Fibroblast of mammary gland (primary cell): ENCODE results near the gene TARP.

Experiments
- DNase-seq: peaks from one replicate; pipeline ENCODE4 v3.0.0-alpha.2; 2010; ENCODE audit warnings: low read depth
- H3K4me3 ChIP-seq: 2 replicates; pipeline ENCODE4 v1.5.1; 2011; ENCODE audit warnings: low read depth, mild to moderate bottlenecking, low read length, moderate library complexity; ENCODE audit not compliant: control insufficient read depth
- CTCF ChIP-seq: conservative IDR thresholded peaks from 2 replicates; pipeline ENCODE4 v1.5.1; 2011; ENCODE audit warnings: low read depth, low read length, inconsistent platforms; ENCODE audit not compliant: control insufficient read depth, insufficient read depth

TARP gene

GRCh38 chr7:38311329-38311937, 38.0 kb upstream of the TARP start:
- DNase-seq: no peak
- peak overlapping the region; percentile 46 for H3K4me3 ChIP-seq
- no peak for TF ChIP-seq CTCF

GRCh38 chr7:38310591-38311101, 37.2 kb upstream of the TARP start:
- peak overlapping the region; percentile 46 for H3K4me3 ChIP-seq
- DNase-seq: peak; percentile 41

GRCh38 chr7:38309555-38309954, 36.1 kb upstream of the TARP start:
- DNase-seq: no peak
- TF ChIP-seq CTCF: no peak
- H3K4me3 ChIP-seq: no peak overlapping the region

More at GRCh38 chr7:38310591-38311101, 37.2 kb upstream of the TARP start:
- TF ChIP-seq CTCF: no peak

- no peak for DNase-seq
- no peak for TF ChIP-seq CTCF
- H3K4me3 ChIP-seq: no peak overlapping the region
Measured at GRCh38 chr7:38308140-38308539, 34.7 kb upstream of the TARP start.

- TF ChIP-seq CTCF: no peak
- no peak for DNase-seq
- no peak overlapping the region for H3K4me3 ChIP-seq
Measured at GRCh38 chr7:38307640-38308039, 34.2 kb upstream of the TARP start.

GRCh38 chr7:38306914-38307313, 33.5 kb upstream of the TARP start:
- H3K4me3 ChIP-seq: no peak overlapping the region
- DNase-seq: no peak
- TF ChIP-seq CTCF: no peak
